ENCODE measurements around the gene ERGIC1.

GRCh38 chr5:172913117-172913850 lies 79.2 kb downstream of the ERGIC1 start:
- no peak for TF ChIP-seq POLR2A (IDR thresholded peaks at IDR 0.05)
- TF ChIP-seq, protein P1, sequence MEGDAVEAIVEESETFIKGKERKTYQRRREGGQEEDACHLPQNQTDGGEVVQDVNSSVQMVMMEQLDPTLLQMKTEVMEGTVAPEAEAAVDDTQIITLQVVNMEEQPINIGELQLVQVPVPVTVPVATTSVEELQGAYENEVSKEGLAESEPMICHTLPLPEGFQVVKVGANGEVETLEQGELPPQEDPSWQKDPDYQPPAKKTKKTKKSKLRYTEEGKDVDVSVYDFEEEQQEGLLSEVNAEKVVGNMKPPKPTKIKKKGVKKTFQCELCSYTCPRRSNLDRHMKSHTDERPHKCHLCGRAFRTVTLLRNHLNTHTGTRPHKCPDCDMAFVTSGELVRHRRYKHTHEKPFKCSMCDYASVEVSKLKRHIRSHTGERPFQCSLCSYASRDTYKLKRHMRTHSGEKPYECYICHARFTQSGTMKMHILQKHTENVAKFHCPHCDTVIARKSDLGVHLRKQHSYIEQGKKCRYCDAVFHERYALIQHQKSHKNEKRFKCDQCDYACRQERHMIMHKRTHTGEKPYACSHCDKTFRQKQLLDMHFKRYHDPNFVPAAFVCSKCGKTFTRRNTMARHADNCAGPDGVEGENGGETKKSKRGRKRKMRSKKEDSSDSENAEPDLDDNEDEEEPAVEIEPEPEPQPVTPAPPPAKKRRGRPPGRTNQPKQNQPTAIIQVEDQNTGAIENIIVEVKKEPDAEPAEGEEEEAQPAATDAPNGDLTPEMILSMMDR (IDR thresholded peaks at IDR 0.05) = no peak

Measured in adrenal gland (tissue), 5 donors.